Measurements from ENCODE around the gene TOP2B.

TOP2B gene

GRCh38 chr3:25582242-25582641 lies 82.5 kb downstream of the TOP2B start:
- no peak for DNase-seq (ENCODE audit: low spot score)

GRCh38 chr3:25581823-25582222 lies 82.9 kb downstream of the TOP2B start:
- DNase-seq (ENCODE audit: low spot score) = no peak

- no peak for DNase-seq (ENCODE audit: low spot score)
These were observed 83.4 kb downstream of the TOP2B start for GRCh38 chr3:25581335-25581734.

- no peak for DNase-seq (ENCODE audit: low spot score)
These were observed 84.2 kb downstream of the TOP2B start for GRCh38 chr3:25580534-25580933.

GRCh38 chr3:25578059-25578458 lies 86.6 kb downstream of the TOP2B start:
- DNase-seq (ENCODE audit: low spot score) = no peak

GRCh38 chr3:25576831-25577454 lies 87.8 kb downstream of the TOP2B start:
- DNase-seq (ENCODE audit: low spot score) = no peak

GRCh38 chr3:25576146-25576545 lies 88.6 kb downstream of the TOP2B start:
- DNase-seq (ENCODE audit: low spot score) = no peak

- no peak for DNase-seq (ENCODE audit: low spot score)
These were observed 89.7 kb downstream of the TOP2B start for GRCh38 chr3:25575001-25575400.

- no peak for DNase-seq (ENCODE audit: low spot score)
These were observed 90.4 kb downstream of the TOP2B start for GRCh38 chr3:25574172-25574765.

- no peak for DNase-seq (ENCODE audit: low spot score)
These were observed 91.1 kb downstream of the TOP2B start for GRCh38 chr3:25573386-25574171.

GRCh38 chr3:25572919-25573385 lies 91.8 kb downstream of the TOP2B start:
- DNase-seq (ENCODE audit: low spot score) = no peak

- DNase-seq (ENCODE audit: low spot score) = no peak
These were observed 92.4 kb downstream of the TOP2B start for GRCh38 chr3:25572336-25572735.

GRCh38 chr3:25571285-25571684 lies 93.4 kb downstream of the TOP2B start:
- DNase-seq (ENCODE audit: low spot score) = no peak

GRCh38 chr3:25568525-25569078 lies 96.1 kb downstream of the TOP2B start:
- no peak for DNase-seq (ENCODE audit: low spot score)

GRCh38 chr3:25567806-25568524 lies 96.7 kb downstream of the TOP2B start:
- DNase-seq (ENCODE audit: low spot score) = no peak

GRCh38 chr3:25567388-25567787 lies 97.3 kb downstream of the TOP2B start:
- DNase-seq (ENCODE audit: low spot score) = no peak

- no peak for DNase-seq (ENCODE audit: low spot score)
These were observed 98.3 kb downstream of the TOP2B start for GRCh38 chr3:25566358-25566920.

- DNase-seq (ENCODE audit: low spot score) = no peak
These were observed 98.9 kb downstream of the TOP2B start for GRCh38 chr3:25565807-25566206.

GRCh38 chr3:25564075-25564474 lies 100.6 kb downstream of the TOP2B start:
- DNase-seq (ENCODE audit: low spot score) = no peak

GRCh38 chr3:25563601-25564000 lies 101.1 kb downstream of the TOP2B start:
- no peak for DNase-seq (ENCODE audit: low spot score)

GRCh38 chr3:25558796-25559195 lies 105.9 kb downstream of the TOP2B start:
- DNase-seq (ENCODE audit: low spot score) = no peak

- no peak for DNase-seq (ENCODE audit: low spot score)
These were observed 106.6 kb downstream of the TOP2B start for GRCh38 chr3:25558121-25558520.
